ENCODE measurements around the gene NEO1. TPM values are rescaled to one million over a fixed set of nuclear protein-coding genes. Genes with fewer than 3 reads are reported as not detected.

The NEO1 gene
- total and polyA plus RNA-seq, 9 of the 15 experiments (the other 6 are each of a cell fraction or from before 2014, with no cell fraction given) = 0.08 to 1.7 (median 0.48) TPM

GRCh38 chr15:73110201-73110600, 57.9 kb downstream of the NEO1 start:
- DNase-seq (ENCODE audit: extremely low read depth in 1 of 4, low spot score in 3 of 4) (no peak), FAIRE-seq (no peak), ATAC-seq (no peak)
- Histone ChIP-seq H3K4me1 (replicated peaks in 1 of 2; ENCODE audit: control insufficient read depth in 2 of 2, insufficient read depth in 2 of 2, low read length in 2 of 2) (no peaks in the 10 kb centered on the region), H3K9ac (ENCODE audit: insufficient read depth in 1 of 2, low read depth in 2 of 2, low read length in 2 of 2) (no peak overlapping the region), H3K9me3 (replicated peaks; ENCODE audit: control insufficient read depth, insufficient read depth, low read depth, low read length) (no peaks in the 10 kb centered on the region), H3K27ac (ENCODE audit: extremely low read depth, low read depth, low read length) (no peak overlapping the region), H4K20me1 (replicated peaks; ENCODE audit: control insufficient read depth, insufficient read depth, low read length) (no peaks in the 10 kb centered on the region), H3K27me3 (ENCODE audit: control insufficient read depth in 2 of 2, insufficient read depth in 2 of 2, low read length in 2 of 2) (0 out of 5 replicates have a peak, but pooled peaks cover 0 to 2% of the 10 kb centered on the region in 2 experiments), H3K36me3 (ENCODE audit: control insufficient read depth, insufficient read depth, low read length) (no peaks in the 10 kb centered on the region), H2AFZ (ENCODE audit: low read depth, low read length) (no peak overlapping the region), H3K9me1 (ENCODE audit: control insufficient read depth, insufficient read depth, low read length) (no peaks in the 10 kb centered on the region), H3K4me2 (ENCODE audit: insufficient read depth, low read length) (no peak overlapping the region), H3K79me2 (ENCODE audit: control insufficient read depth, insufficient read depth, low read length) (no peaks in the 10 kb centered on the region), H3K4me3 (no peak overlapping the region)
- intact Hi-C loops (cut with micrococcal nuclease) = no loop called here
- no TSS peak for BruUV-seq (replicated peaks)
- CTCF ChIA-PET (ENCODE audit: low intra/inter-chr PET ratio) = no interaction called here
- 0% methylated on average over 1 of the region's 1 CpG for WGBS (ENCODE audit: insufficient coverage, low coverage, missing lambda C conversion rate)
- POLR2A ChIA-PET = no interaction called here
- in situ Hi-C loops (cut with MboI) = no loop called here
- TF ChIP-seq ZMIZ1 (IDR thresholded peaks at IDR 0.05; ENCODE audit: low read depth in 2 of 2, low read length in 2 of 2) (no peak), ZNF41 (CRISPR knock-in tag; conservative IDR thresholded peaks at IDR 0.05) (no peak), SAFB2 (IDR thresholded peaks at IDR 0.05; ENCODE audit: borderline replicate concordance, low read depth, low read length, severe bottlenecking) (no peak), MCM7 (IDR thresholded peaks at IDR 0.05) (no peak), IRF2 (CRISPR knock-in tag; IDR thresholded peaks at IDR 0.05) (no peak), NR3C1 (CRISPR knock-in tag; IDR thresholded peaks at IDR 0.05) (no peak), ARID2 (IDR thresholded peaks at IDR 0.05) (no peak), ERF (CRISPR knock-in tag; IDR thresholded peaks at IDR 0.05) (no peak), ARID3B (CRISPR knock-in tag; IDR thresholded peaks at IDR 0.05; ENCODE audit: borderline replicate concordance) (no peak), ZBTB17 (CRISPR knock-in tag; IDR thresholded peaks at IDR 0.05) (no peak), PBX2 (CRISPR knock-in tag; IDR thresholded peaks at IDR 0.05; ENCODE audit: low read depth) (no peak), PBX2 (tag; conservative IDR thresholded peaks at IDR 0.05; ENCODE audit: low read depth) (no peak), POLR3G (IDR thresholded peaks at IDR 0.05; ENCODE audit: extremely low read depth, insufficient read length, insufficient replicate concordance) (no peak), ATF4 (CRISPR knock-in tag; IDR thresholded peaks at IDR 0.05) (no peak), TEAD2 (tag; IDR thresholded peaks at IDR 0.05) (no peak), JUNB (CRISPR knock-in tag; conservative IDR thresholded peaks at IDR 0.05) (no peak)
